ENCODE measurements around the gene RMI2.

GRCh38 chr16:11372829-11373306, 27.6 kb downstream of the RMI2 start:
- TF ChIP-seq CTCF (IDR thresholded peaks at IDR 0.05) (no peak), POLR2A (IDR thresholded peaks at IDR 0.05) (no peak), POLR2AphosphoS5 (IDR thresholded peaks at IDR 0.05) (no peak)
